ENCODE data around the gene SLC66A1.

SLC66A1 gene

DNA sequence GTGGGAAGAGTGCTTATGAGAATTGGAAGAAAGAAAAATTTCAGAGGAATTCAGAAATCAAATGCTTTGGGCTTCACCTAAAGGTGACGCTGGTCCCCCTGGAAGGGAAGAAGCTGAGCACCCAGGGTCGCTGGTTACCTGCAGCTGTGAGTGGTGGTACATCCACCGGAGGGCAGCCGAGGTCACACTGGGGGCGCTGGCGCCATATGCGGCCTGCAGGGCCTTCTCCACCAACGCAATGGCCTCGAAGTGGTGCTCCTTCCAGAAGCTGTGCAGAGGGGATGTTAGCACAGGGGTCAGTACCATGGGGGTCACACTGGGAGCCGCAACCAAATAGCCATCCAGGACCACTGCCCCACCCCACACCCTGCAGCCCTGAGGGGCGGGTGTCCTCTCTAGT lies 6.2 kb upstream of the SLC66A1 start:
- DNase-seq (ENCODE audit: low read depth) = no peak

DNA sequence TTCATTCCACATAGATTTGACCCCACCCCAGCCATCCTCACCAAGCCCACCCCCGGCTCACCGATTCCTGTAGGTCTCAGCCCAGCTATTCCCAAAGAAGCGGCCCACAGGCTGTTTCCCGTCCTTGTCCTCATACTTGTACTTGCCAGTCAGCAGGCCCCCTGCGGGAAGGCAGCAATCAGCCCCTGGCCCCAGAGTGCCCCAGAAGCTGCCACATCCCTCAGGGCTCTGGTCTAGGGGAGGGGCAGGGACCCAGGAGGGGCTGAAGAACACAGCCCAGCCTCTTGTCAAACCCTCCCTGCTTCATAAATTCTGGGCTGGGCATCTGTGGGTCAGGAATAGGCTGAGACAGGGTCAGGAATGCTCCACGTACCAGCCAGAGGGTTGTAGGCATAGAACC lies 5.2 kb upstream of the SLC66A1 start:
- DNase-seq (ENCODE audit: low read depth) = no peak

DNA sequence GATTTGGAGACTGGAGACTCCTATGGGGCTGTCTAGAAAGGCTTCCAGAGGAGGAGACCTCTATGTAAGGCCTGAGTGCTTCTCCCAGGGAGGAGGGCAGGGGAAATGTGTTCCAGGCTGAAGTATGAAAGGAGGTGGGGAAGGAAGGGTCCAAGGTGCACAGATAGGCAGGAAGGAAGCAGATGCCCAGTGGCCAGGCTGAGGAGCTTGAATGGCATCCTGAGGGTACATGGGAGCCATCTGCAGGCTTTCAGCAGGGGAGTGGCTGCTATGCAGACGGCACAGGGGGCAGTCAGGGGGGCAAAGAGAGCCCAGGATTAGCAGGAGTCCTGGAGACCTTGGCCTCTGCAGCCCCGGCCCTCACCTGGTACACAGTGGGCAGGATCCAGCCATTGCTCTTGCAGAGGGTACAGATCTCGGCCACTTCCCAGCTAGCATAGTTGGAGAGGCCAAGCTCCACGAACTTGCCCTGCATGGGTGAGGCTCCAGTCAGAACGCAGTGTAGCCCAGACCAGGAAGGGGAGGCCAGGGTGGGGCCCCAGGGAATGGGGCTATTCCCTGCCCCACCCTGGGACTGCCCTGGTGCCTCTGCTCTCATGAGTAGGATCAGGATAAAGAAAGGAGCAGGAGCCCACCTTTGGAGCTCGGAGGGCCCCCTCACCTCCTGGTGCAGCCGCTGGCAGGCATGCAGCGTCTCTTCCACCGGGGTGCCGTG lies 4.2 kb upstream of the SLC66A1 start:
- no peak for DNase-seq (ENCODE audit: low read depth)

DNA sequence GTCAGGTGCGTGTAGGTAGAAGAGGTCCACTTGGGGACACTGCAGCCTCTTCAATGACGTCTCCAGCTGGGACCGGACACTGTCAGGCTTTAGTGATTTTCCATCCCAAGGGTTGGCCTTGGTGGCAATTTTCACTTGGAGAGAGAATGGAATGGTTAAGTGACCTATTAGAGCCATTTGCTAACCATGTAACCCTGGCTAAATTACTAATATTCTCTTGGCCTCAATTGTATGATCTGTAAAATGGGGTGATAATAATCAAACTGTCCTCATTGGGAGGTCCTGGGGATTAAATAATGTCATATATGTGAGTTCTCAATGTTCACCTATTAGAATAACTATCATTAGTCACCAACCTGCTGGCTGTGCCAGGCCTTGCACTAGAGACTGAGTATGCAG lies 3.6 kb upstream of the SLC66A1 start:
- no peak for DNase-seq (ENCODE audit: low read depth)

DNA sequence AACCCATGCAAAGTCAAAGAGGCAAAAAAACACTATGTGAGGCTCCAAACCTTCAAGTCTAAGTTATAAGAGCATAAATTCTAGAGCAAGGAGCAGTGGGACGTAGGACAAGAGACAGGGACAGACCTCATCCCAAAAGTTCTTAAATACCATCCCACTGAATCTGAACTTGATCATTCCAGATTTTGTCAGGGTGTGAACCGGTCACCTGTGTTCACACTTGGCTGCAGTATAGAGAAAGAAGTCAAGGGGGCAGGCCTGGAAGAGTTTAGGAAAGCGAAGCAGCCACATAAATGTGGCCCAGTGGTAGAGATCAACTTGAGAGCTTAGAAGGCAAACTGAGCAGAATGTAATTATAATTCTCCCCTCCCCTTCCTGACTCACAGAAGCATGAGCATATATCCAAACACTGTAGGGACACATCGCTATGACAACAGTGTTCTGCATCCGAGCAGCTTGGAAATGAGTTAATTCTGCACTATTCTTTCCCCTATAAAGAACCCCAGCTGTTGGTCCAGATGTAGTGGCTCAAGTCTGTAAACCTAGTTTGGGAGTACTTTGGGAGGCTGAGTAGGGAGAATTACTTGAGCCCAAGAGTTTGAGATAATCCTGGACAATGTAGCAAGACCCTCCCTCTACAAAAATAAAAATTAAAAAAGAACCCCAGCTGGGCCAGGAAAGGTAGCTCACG lies 2.9 kb upstream of the SLC66A1 start:
- no peak for DNase-seq (ENCODE audit: low read depth)

DNA sequence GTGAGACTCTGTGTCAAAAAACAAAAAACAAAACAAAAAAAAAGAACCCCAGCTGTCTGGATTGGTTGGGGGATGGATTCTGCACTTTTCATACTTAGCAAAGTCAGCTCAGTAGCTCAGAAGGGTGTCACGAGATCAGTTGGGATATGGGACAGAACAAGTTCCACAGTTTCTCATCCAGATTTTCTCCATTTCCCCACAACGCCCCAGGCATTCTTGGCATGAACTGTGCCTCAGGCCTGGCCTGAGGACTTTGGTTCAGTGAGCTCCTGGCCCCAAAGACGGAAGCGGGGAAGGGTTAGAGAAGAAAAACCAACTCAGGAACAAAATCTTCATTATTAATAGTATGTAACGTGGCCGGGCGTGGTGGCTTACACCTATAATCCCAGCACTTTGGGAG lies 2.1 kb upstream of the SLC66A1 start:
- DNase-seq (ENCODE audit: low read depth) = no peak

DNA sequence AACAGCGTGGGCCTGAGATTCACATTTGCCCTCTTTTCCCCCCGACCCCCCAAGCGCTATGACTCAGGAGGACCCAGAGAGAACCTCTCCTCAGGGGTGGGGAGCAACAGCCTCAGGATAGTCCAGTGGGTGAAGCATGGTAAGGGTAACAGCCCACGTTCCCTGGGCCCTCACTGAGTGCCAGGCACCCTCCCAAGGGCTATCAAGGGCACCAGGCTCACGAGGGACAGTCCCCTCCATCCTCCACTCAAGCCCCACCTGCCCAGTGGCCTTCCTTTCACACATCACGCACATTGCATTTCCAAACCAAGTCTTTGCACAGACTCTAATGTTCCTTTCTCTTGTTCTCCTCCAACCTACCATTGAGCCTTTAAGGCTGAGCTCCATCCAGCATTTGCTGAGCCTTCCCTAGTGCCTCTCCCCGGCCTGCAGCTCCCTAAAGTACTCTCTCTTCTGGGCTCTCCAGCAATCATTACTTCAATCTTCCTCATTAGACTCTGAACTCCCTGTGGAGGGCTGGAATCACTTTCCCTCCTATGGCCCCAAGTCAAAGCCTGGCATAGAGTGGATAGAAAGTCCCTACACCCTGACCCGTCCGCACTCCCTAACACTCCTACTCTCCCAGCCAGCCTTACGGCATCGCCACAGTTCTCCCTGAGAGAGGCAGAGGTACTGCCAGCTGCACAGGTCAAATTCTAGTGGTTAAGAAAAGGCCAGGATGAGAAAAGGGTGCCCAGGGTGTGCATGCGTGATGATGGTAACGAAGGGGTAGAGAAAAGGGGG lies 1.2 kb upstream of the SLC66A1 start:
- DNase-seq (ENCODE audit: low read depth) = no peak

DNA sequence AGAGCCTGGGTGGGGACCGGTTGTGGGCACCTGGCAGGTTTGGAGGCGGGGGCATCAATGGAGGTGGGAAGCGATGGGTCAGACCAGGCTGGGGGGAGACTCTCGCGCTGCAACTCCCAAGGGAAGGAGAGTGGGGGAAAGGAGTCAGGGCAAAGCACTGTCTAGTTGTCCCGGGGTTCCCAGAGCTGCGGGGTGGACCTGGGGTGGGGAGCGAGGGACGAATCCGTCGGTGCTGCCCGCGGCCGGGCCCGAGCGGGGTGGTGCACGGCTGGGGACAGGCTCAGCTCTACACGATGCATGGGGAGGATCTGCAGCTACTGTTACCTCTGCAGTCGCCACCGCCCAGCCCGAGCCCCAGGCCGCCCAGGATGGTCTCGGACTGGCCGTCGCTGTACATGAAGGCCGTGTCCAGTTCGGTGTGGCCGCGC lies 609 bp upstream of the SLC66A1 start:
- no peak for DNase-seq (ENCODE audit: low read depth)

DNA sequence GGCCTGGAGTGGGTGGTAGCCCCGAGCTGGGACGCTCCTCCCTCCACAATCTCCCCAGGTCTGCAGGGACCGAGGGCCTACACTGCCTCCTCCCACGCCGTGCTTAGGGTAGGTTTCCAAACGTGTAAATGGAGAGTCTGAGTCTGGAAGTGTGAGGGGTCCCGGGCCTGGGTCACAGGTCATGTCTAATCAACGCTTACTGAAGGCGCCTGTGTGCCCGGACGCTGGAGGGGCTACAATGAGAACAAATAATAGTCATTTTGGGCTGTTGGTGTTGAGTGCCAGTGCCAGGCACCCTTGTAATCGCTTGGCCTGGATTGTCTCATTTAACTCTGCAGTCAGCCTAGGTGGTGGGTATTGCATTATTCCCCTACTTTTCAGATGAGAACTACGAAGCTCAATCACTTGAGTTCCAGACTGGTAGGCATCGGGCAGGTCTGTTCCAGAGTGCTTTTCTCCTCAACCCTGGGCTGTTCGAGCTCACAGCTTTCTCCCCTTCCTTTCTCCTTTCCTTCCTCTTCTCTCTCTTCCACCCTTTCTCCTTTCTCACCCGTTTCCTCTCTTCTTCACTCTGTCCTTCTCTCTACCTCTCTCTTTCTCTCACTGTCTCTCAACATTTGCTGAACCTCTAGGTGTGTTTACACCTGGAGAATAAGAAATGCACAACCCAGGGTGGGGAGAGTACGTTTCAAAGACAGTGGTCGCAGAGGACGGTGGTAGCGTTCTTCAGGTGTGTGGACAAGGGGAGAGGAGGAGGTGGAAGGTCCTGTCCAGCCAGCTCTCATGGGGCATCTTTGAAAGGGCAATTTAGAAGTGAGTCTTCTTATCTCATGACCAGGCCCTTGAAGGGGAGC lies 883 bp downstream of the SLC66A1 start:
- DNase-seq (ENCODE audit: low read depth) = no peak

DNA sequence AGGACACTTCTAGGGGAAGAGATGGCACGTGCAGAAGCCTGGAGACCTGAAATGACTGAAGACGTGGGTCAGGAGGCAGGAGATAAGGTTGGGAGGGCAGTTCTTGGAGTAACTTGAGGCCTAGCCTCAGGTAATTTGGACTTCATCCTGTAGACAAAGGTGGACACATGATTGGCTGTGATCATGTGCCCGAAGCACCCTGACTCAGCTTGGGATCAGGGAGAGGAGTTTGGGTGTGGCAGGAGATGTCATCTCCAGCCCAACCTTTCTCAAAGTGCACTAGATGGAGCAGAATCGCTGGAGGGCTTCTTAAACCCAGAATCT lies 1.5 kb downstream of the SLC66A1 start:
- no peak for DNase-seq (ENCODE audit: low read depth)

DNA sequence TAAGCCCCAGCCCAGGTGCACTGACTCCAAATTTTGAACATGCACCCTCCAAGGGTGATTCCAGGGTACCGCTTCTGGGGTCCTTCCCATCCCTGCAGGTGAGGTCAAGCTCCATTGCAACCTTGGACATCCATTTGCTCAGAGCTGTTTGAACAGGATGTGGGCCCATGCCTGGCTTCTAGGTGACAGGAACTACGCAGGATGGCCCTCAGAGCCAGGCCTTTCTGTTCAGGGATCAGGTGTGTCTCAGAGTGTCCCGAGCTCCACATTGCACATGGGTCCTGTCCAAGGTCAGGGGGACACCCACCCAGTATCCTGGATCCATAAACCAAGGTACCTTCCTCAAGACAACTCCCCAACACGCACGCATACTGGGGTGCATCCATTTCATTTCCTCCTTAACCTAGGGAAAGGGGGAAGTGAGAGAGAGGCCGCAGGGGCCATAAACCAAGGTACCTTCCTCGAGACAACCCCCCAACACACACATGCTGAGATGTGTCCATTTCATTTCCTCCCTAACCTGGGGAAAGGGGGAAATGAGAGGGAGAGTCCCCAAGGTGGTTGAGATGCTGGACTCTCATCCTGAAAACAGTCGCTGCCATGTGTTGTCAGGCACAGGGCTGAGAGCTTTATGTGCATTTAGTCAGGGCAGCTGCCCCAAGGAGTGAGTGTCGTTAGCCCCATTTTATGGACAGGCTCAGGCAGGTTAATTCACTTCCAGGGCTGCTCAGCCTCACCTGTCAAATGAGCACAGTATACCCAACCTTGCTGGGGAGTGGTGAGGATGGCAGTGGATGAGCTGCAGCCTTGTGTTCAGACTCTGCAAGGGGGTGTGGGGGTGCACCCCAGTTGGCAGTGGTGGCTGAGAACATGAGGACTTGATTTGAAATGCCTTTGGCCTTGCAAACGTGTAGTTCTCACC lies 2.1 kb downstream of the SLC66A1 start:
- DNase-seq (ENCODE audit: low read depth) = no peak

DNA sequence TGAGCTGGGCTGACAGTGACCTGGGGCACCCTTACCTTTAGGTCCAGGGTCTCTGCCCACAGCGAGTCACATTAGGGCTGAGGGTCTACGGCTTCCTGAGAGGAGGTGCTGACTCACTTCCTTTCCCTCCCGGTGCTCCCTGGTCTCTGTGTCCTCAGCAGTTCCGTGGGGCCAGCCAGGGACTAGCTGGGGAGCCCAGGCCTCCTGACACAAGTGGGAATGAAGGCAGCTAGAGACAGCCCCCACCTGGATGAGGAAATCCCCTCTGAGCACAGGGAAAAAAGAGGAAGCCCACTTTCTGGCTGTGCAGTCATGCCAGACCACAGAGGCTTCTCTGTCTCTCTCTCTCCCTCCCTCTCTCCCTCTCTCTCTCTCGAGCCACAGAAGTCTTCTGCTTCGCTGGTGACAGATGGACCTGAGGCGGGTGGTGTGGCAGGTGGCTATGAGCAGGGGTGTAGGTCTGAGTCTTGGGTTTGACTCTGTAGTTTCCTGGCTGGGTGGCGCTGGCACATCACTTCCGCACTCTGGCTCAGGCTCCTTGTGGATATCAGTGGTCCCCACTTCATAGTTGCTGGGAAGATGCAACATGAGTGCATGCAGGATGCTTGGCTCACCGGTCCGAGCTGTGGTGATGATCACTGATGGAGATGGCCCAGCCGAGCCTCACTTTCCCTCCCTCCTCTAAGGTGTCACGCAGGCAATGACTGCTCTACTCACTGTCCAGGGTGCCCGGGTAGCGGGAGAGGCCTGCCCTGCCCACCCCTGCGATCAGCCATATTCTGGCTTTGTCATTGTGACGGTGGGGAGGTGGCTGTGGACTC lies 3.5 kb downstream of the SLC66A1 start:
- DNase-seq (ENCODE audit: low read depth) = no peak

DNA sequence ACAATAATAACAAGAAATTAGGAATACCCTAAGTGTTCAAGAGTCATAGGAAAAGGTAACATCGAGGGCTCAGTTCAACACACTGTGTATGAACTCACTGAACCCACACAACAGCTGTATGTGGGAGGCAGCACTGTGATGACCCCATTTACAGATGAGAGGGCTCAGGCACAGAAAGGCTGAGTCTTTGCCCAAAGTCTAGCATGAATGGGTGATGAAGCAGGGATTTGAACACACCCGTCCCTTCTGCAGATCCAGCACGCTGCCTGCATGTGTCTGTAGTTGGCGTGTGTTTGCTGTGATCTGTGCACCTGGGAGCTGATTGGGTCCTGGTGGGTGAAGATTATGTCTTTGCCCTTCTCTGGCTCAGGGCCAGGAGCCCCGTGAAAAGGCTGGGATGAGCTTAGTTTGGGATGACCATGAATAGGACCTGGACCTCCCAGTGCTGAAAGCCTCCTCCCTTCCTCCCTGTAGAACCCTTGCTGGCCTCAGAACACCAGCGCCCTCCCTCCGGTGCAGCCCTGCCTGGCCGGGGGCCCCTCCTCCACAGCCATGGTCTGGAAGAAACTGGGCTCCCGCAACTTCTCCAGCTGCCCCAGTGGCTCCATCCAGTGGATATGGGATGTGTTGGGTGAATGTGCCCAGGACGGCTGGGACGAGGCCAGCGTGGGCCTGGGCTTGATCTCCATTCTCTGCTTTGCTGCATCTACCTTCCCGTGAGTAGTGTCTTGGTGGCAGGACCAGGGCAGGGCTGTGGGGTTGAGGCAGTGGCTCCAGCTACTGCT lies 5.2 kb downstream of the SLC66A1 start:
- DNase-seq (ENCODE audit: low read depth) = no peak

DNA sequence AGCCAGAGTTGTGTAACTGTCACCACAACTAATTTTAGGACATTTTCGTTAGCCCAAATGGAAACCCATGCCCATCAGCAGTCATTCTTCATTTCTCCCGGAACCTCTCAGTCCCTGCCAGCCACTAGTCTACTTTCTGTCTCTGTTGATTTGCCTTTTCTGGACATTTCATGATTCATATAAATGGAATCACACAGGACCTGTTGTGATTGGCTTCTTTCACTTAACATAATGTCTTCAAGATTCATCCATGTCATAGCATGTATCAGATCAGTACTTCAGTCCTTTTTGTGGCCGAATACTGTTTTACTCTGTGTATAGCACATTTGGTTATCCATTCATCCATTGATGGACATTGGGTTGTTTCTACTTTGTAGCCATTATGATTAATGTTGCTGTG lies 7.1 kb downstream of the SLC66A1 start:
- DNase-seq (ENCODE audit: low read depth) = no peak

DNA sequence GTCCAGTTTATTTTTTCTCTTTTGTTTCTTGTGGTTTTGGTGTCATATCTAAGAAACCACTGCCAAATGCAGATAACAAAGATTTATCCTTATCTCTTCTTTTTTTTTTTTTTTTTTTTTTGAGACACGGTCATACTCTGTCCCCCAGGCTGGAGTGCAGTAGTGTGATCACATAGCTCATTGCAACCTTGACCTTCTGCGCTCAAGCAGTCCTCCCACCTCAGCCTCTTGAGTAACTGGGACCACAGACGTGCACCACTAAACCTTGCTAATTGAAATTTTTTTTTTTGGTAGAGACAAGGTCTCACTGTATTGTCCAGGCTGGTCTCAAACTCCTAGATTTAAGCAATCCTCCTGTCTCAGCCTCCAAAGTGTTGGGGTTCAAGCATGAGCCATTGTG lies 8.9 kb downstream of the SLC66A1 start:
- DNase-seq (ENCODE audit: low read depth) = no peak

DNA sequence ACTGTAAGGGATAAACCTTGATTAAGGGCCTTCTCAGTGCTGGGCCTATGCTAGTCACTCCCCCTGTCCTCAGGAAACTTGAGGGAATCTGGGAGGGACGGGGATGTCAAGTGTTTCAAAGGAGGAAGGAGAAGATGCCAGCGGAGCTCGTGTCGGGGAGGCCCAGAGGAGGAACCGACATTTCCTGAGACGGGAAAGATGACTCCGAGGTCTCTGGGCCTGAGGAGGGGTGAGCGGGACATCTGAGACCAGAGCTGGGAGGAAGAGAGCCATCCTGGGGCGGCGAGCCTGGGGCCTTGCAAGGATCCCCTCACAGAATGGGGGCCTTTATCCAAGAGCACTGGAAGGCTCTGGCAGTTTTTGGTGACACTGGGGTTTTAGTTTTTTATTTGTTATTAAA lies 10.4 kb downstream of the SLC66A1 start:
- DNase-seq (ENCODE audit: low read depth) = no peak

DNA sequence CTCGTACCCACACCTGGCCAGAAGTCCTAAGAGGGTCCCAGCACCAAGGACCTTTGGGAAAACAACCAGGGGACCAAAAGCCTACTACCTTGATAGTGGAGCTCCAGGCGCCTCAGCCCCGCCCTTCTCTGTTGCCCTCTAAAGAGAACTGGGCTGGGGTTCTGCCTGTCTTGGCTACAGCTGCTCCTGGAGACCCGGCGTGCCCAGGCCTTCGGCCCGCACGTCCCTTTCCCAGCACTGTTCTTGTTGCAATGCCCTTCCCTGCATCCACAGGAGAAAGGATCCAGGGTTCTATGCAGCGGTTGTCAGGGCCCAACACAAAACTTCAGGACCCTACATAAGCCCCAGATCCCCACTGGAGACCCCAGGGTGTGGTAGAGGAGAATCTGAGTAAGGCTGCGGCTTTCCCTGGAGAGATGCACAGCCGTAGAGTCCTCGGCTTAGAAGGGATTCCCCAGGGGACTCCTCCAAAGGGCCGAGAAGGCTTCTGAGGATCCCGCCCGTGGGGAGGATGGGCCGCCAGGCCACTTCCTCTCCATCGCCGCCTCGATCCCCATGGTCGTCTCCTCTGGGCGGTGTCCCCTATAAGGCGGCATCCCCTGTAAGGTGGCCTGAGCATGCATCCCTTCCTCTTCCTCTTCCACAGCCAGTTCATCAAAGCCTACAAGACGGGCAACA lies 12.0 kb downstream of the SLC66A1 start:
- no peak for DNase-seq (ENCODE audit: low read depth)

DNA sequence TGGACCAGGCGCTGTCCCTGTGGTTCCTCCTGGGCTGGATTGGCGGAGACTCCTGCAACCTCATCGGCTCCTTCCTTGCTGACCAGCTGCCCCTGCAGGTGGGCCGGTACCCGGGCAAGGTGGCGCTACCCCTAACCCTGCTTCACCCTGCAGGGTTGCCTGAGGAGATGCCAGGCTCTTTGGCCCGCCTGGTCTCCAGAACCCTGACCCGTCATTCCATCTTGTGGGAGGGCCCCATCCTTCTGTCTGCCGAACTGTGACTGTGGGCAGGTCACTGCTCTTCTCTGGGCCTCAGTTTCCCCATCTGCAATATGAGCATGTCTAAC lies 12.5 kb downstream of the SLC66A1 start:
- DNase-seq (ENCODE audit: low read depth) = no peak

DNA sequence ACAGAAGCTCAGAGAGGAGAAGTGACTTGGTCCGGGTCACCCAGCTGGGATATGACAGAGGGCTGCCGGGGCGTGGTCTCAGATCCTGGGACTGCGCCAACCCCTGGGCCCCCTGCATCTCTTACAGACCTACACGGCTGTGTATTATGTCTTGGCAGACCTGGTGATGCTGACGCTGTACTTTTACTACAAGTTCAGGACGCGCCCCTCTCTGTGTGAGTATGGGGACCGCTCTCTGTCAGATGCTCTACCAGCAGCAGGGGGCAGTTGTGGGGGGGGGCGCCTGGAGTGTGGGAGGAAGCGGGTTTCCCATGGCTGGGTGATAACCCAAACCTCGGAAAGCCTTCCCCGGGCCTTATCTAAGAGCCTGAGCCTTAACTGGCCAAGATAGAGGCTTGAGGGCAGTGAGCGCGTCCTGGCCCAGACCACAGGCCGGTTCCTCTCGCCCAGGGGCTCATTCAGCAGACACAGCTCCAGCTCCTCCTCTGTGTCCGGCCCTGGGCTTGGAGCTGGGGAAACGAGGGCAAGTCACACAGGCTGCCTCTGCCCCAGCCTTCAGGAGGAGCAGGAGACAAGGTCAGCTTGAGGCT lies 13.3 kb downstream of the SLC66A1 start:
- DNase-seq (ENCODE audit: low read depth) = no peak

All from stimulated activated CD8-positive, alpha-beta memory T cell treated with anti-CD3 and anti-CD28 coated beads, Interleukin-4, amount 100 ng/mL, for 24 hours (primary cell).